T-helper 9 cell (primary cell): ENCODE measurements around the gene MAGI2.

Experiments used
- DNase-seq: peaks from one replicate; pipeline ENCODE4 v3.0.0-alpha.2; 2020

Gene MAGI2

GRCh38 chr7:78052112-78052511 is 1401.4 kb downstream of the MAGI2 start:
- DNase-seq, result no peak

DNA sequence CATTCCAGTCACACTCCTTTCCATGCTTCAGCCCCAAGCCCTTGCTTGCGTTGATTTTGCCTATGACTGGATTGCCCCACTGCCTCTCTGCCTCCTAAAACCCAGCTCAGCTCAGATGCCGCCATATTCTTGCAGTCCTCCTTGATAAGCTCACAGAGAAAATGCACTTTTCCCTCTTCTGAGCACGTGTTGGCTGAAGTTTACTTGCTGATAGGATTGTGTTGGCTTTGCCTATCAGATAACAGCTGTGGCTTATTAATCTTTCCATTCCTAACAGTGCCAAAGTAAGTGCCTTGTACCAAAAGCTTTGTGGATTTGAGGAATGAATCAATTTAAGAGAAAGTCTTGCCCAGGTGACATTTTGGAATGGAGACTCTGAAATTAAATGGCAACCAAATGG is 1405.7 kb downstream of the MAGI2 start:
- no peak for DNase-seq

- DNase-seq, result no peak
Observed at GRCh38 chr7:78043159-78043558, 1410.3 kb downstream of the MAGI2 start.

DNA sequence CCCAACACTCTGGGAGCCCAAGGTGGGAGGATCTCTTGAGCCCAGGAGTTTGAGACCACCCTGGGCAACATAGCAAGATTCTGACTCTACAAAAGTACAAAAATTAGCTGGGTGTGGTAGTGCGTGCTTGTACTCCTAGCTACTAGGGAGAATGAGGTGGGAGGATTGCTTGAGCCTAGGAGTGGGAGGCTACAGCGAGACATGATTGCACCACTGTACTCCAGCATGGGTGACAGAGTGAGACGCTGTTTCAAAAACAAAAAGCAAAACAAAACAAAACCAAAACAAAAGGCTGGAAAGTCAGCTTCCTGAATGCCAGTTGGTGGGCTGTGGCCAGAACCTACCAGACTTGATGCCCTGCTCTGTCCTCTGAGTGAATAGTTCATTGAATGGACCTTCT is 1412.0 kb downstream of the MAGI2 start:
- no peak for DNase-seq

GRCh38 chr7:78039790-78040776 is 1413.4 kb downstream of the MAGI2 start:
- DNase-seq, result peak; percentile 46

- no peak for DNase-seq
Observed at GRCh38 chr7:78038465-78039080, 1414.9 kb downstream of the MAGI2 start.

DNA sequence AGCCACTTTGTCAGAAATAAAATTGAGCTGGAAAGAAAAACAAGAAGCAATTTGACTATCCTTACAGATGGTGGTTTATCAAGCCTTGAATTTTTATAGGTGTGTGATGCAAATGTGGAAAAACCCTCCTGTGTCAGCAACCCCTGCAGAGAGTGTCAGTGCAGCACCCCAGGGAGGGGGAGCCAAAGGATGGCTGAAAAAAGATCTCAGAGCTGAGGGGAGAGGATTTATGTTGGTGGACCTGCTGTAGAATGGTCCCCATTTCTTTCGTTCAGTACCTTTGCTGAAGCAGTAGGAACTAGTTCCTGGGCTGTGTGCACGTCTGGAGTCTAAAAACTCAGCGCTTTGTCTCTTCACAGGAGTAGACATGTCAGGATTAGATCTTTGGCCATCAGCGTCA is 1415.9 kb downstream of the MAGI2 start:
- DNase-seq, result no peak

DNA sequence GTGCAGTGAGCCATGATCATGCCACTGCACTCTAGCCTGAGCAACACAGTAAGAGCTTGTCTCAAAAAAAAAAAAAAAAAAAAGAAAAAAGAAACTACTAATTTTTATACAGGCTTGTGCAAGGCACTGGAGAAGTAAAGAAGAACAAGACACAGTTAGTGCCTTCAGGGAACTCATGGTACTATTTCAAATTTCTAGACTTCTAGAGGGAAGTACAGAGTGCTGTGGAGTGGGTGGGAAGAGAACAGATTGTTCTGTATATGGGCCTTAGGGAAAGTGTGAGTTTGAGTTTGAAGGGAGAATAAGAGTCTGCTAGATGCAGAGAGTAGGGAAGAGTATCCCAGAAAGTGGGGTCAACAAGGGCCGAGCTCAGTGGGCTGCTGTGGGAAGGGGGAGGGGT is 1420.1 kb downstream of the MAGI2 start:
- DNase-seq, result no peak

DNA sequence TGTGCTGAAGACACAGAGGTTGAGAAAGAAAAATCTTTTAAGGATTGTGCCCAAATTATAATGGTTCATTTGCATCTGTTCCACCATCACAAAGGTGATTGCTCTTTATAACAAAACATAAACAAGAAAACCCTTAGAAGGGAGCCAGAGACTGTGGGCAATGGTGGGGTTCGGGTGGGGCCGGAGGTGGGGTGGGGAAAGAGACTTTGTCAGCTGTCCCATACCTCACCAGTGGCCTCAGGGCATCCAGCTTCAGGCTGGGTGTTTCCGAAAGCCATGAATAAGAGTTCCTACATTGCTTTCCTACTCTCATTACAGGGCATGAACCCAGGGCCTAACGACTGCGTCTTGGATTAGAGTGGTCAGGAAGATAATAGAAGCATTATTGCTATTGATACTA is 1427.0 kb downstream of the MAGI2 start:
- DNase-seq, result no peak

DNA sequence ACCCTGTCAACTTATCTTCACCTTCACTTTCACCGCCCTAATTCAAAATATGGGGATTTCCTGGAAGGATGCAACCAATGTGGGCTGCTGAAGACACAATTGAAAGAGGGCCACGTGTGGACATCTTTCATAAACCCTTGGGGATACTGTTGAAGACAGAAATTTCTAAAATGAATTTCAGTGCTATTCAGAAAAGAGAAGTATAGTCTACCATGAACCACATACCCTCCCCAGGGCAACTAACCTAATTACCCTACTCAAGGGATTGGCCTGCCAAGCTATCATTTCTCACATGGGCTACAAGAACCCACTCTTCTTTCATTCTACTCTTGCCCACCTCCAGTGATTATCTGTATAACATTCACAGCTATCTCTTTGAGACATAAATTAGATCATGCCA is 1428.9 kb downstream of the MAGI2 start:
- no peak for DNase-seq

GRCh38 chr7:78023191-78023590 is 1430.3 kb downstream of the MAGI2 start:
- no peak for DNase-seq

DNA sequence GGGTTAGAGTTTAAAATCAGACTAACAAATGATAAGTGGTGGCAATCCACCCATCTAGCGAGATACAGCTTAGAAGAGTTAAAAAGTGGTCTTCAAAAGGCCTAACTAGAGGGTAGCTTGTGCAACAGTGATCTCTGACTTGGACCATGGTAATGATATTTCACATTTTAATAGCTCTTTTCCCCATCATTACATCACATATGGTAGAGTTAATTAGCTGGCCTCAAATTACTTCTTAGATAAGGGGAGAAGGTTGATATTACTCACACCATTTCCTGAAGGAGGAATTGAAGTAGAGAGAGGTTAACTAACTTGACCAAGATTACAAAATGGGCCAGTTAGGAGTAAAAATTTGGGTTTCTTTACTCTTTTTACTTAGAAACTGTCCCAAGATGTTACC is 1431.3 kb downstream of the MAGI2 start:
- DNase-seq, result no peak

- no peak for DNase-seq
Observed at GRCh38 chr7:78020874-78021249, 1432.6 kb downstream of the MAGI2 start.

- no peak for DNase-seq
Observed at GRCh38 chr7:78020136-78020873, 1433.2 kb downstream of the MAGI2 start.

GRCh38 chr7:78019447-78020135 is 1433.9 kb downstream of the MAGI2 start:
- peak; percentile 23 for DNase-seq

DNA sequence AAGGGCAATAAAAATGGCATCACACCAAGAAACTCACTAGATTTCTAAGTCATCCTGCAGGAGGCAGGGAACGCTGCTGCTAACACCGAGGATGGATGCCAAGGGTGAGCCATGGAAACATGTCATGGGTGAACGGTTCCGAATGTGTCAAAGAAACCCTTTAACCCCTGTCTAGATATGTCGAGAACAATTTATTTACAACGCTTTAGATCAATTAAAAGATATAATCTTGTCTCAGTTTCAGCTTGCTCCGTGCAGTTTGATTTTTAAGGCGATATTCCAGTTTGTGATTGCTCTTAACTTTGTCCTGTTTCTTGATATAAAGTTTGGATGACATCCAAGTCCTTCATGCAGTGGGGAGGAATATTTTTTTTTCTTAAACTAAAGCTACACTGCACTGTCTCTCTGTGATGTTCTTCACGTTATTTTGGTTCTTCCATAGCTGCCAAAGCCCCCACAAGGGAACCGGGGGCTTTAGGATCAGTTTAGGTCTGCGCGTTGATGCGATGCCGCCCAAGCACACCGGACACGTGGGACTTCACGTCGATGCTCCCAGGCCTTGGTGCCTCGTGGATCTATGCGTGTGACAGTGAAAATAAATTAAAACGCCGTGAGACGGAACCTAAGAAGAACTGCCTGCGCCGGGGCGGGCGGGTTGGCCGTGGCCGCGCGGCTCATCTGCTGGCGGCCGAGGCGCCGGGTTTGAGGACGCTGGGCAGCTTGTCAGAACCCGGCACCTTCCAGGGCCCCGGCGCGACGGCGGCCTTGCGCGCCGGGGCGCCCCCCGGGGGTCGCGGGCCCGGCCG is 1434.6 kb downstream of the MAGI2 start:
- no peak for DNase-seq

- DNase-seq, result no peak
Observed at GRCh38 chr7:78017591-78018100, 1435.8 kb downstream of the MAGI2 start.

GRCh38 chr7:78015574-78016260 is 1437.8 kb downstream of the MAGI2 start:
- no peak for DNase-seq

GRCh38 chr7:78014401-78014800 is 1439.1 kb downstream of the MAGI2 start:
- DNase-seq, result no peak

DNA sequence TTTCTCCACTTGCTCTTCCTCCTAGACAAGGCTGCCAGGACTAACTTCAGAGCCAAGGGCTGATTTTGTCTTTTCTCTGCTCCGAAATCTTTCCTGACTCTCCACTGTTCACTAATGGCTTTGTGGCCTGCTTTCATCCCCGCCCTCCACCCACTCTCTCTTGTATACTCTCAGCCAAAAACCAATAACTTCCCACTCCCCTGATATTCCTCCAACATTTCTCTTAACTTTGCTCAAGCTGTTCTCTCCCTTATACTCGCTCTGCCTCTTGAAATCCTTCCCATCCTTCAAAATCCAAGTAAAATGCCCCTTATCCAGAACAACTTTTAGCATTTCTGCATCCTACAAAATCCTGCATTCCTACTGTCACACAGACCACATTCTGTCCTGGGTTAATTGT is 1440.1 kb downstream of the MAGI2 start:
- DNase-seq, result no peak

GRCh38 chr7:78011642-78012041 is 1441.8 kb downstream of the MAGI2 start:
- DNase-seq, result no peak
